ENCODE measurements around the gene PRUNE2. TPM values are rescaled to one million over a fixed set of nuclear protein-coding genes. Genes with fewer than 3 reads are reported as not detected.

The PRUNE2 gene
- total and polyA plus RNA-seq, 9 donors, result 2.5 to 45.8 (median 13.7) TPM

DNA sequence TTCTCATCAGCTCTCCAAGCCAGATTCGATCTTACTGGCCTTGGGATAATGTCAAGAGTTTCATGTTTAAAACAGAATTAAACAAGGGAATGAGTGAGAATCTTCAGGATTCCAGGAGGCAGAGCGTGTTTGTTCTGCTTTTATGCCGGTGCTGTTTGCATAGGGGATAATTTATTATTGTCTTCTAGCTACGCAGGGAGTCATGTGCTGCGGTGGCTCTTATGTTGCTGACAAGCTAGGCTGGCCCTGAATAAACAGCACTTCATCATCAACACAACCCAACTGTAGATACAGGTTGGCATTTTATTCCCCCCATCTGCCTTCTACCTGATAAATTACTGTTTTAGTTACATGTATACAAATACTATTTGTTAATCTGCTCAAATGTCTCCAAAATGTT lies 188.7 kb downstream of the PRUNE2 start:
- no peak for TF ChIP-seq CTCF (IDR thresholded peaks at IDR 0.05)
- no peak for TF ChIP-seq EP300 (IDR thresholded peaks at IDR 0.05)
- TF ChIP-seq POLR2A (IDR thresholded peaks at IDR 0.05), result no peak
- no peaks in the 10 kb centered on the region for H3K27me3 ChIP-seq
- H3K9me3 ChIP-seq, result no peaks in the 10 kb centered on the region
- WGBS, 3 donors, result 36 to 50% (median 45%) methylated on average over 5 of the region's 5 CpGs
- intact Hi-C loops (cut with DNase I), result no loop called here
- no peaks in the 10 kb centered on the region for H3K4me1 ChIP-seq (ENCODE audit: insufficient read depth)
- no peaks in the 10 kb centered on the region for H3K36me3 ChIP-seq
- no peak overlapping the region for H3K27ac ChIP-seq
- no peak for DNase-seq
- no peak overlapping the region for H3K4me3 ChIP-seq

DNA sequence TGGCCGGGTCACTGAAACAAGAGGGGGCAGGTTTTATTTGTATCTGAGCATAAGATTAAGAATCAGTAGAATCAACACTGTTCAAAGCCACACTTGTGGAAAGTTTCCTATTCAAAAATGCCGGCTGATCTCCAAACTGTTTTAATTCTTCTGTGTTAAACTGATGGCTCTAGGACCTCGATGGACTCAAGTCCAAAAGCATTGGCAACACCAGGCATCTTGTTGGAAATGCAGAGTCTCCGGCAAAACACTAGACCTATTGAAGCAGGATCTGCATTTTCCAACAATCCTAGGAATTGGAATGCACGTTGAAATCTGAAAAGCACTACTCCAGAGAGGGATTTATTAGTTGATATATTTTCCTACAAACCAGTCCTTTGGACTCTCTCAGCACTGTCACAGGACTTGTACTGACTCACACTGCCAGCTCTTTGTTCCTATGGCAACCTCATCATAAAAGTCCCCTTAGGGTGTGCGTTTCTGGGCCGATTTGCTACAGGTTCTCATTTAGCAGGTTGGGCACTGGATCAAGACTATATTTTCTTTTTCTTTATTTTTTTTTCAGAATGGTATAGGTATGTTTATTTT lies 189.7 kb downstream of the PRUNE2 start:
- Histone ChIP-seq H3K27ac (no peak overlapping the region), H3K36me3 (no peaks in the 10 kb centered on the region), H3K4me3 (no peak overlapping the region), H3K9me3 (no peaks in the 10 kb centered on the region), H3K27me3 (no peaks in the 10 kb centered on the region), H3K4me1 (ENCODE audit: insufficient read depth) (no peaks in the 10 kb centered on the region)
- no peak for TF ChIP-seq POLR2A (IDR thresholded peaks at IDR 0.05)
- no peak for TF ChIP-seq CTCF (IDR thresholded peaks at IDR 0.05)
- no peak for TF ChIP-seq EP300 (IDR thresholded peaks at IDR 0.05)
- intact Hi-C loops (cut with DNase I), result no loop called here
- no peak for DNase-seq
- WGBS, 3 donors, result 58 to 64% (median 62%) methylated on average over 7 of the region's 7 CpGs

GRCh38 chr9:76713381-76713780 lies 192.5 kb downstream of the PRUNE2 start:
- no peaks in the 10 kb centered on the region for H3K4me1 ChIP-seq (ENCODE audit: insufficient read depth)
- WGBS, 3 donors, result 48 to 68% (median 56%) methylated on average over 5 of the region's 5 CpGs
- no peak overlapping the region for H3K27ac ChIP-seq
- H3K27me3 ChIP-seq, result no peaks in the 10 kb centered on the region
- no peak overlapping the region for H3K4me3 ChIP-seq
- DNase-seq, result no peak
- intact Hi-C loops (cut with DNase I), result no loop called here
- TF ChIP-seq EP300 (IDR thresholded peaks at IDR 0.05), result no peak
- no peaks in the 10 kb centered on the region for H3K36me3 ChIP-seq
- no peaks in the 10 kb centered on the region for H3K9me3 ChIP-seq

GRCh38 chr9:76709020-76709419 lies 196.9 kb downstream of the PRUNE2 start:
- no peak overlapping the region for H3K27ac ChIP-seq
- H3K27me3 ChIP-seq, result no peaks in the 10 kb centered on the region
- no peak for DNase-seq
- no peaks in the 10 kb centered on the region for H3K9me3 ChIP-seq
- no peaks in the 10 kb centered on the region for H3K36me3 ChIP-seq
- H3K4me3 ChIP-seq, result no peak overlapping the region
- H3K4me1 ChIP-seq (ENCODE audit: insufficient read depth), result no peaks in the 10 kb centered on the region
- no peak for TF ChIP-seq CTCF (IDR thresholded peaks at IDR 0.05)
- TF ChIP-seq POLR2A (IDR thresholded peaks at IDR 0.05), result no peak
- no peak for TF ChIP-seq EP300 (IDR thresholded peaks at IDR 0.05)
- intact Hi-C loops (cut with DNase I), result loop anchor here in 3 of 4 donors (10.0 kb wide), 2 partner anchors 264 to 304 kb away; no protein-coding TSS in a partner anchor
- 81 to 87% (median 85%) methylated on average over 9 of the region's 9 CpGs for WGBS, 3 donors

DNA sequence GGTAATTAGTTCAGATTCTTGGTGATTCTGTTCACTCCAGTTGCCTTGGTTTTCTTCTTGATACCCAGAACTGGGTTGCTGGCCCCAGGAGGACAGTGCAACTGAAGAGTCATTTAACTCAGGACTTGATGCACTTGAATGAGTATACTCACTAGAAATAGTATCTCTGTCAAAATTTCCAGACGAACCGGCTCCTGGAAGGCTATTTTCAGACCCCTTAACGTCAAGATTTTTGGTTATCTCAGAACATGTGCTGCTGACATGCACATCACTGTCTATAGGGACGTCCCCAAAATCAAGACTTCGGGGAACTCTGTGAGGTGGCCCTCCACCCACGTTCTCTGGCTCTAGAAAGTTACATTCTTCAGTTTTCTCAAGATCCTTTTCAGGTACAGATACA lies 198.4 kb downstream of the PRUNE2 start:
- Histone ChIP-seq H3K36me3 (no peaks in the 10 kb centered on the region), H3K4me3 (no peak overlapping the region)
- intact Hi-C loops (cut with DNase I), result loop anchor here in 3 of 4 donors (10.0 kb wide), 2 partner anchors 263 to 303 kb away; no protein-coding TSS in a partner anchor

More for the DNA sequence above, 198.4 kb downstream of the PRUNE2 start:
- H3K4me1 ChIP-seq (ENCODE audit: insufficient read depth), result no peaks in the 10 kb centered on the region
- H3K27ac ChIP-seq, result no peak overlapping the region
- TF ChIP-seq EP300 (IDR thresholded peaks at IDR 0.05) (no peak), POLR2A (IDR thresholded peaks at IDR 0.05) (no peak), CTCF (IDR thresholded peaks at IDR 0.05) (no peak)
- no peaks in the 10 kb centered on the region for H3K9me3 ChIP-seq
- 57 to 65% (median 62%) methylated on average over 6 of the region's 6 CpGs for WGBS, 3 donors
- H3K27me3 ChIP-seq, result no peaks in the 10 kb centered on the region
- no peak for DNase-seq
